Stimulated activated naive B cell treated with anti-CD40 and anti-IgM and Interleukin-4, amounts not matched to agents 10 μg/mL and 1 μg/mL and 100 μg/mL, for 72 hours (primary cell): ENCODE measurements around the gene LHPP.

Source experiments
- ATAC-seq, 2 donors: fragments of 150-1000 bp; cut with Tn5 transposase; replicated peaks; 2 replicates each; pipeline ENCODE4 v1.10.0; 2021; ENCODE audit warnings: moderate library complexity in 1 of 2
- DNase-seq: peaks from one replicate; pipeline ENCODE4 v3.0.0; 2021
- H3K27ac Mint-ChIP-seq: one replicate; pipeline ENCODE4 v1.8.0; 2022; ENCODE audit warnings: mild to moderate bottlenecking, mixed read lengths
- H3K27me3 Mint-ChIP-seq, 2 donors: one replicate each; pipeline ENCODE4 v1.8.0; 2022; ENCODE audit warnings: mixed read lengths in 2 of 2
- H3K36me3 Mint-ChIP-seq, 2 donors: one replicate each; pipeline ENCODE4 v1.8.0; 2022; ENCODE audit warnings: mixed read lengths in 2 of 2, mild to moderate bottlenecking in 1 of 2
- H3K4me1 Mint-ChIP-seq, 2 donors: one replicate each; pipeline ENCODE4 v1.8.0; 2022; ENCODE audit warnings: mixed read lengths in 2 of 2, mild to moderate bottlenecking in 1 of 2
- H3K4me3 Mint-ChIP-seq, 2 donors: one replicate each; pipeline ENCODE4 v1.8.0; 2022; ENCODE audit warnings: mild to moderate bottlenecking in 2 of 2, mixed read lengths in 2 of 2, moderate library complexity in 1 of 2
- H3K9me3 Mint-ChIP-seq, 2 donors: one replicate each; pipeline ENCODE4 v1.8.0; 2022; ENCODE audit warnings: mixed read lengths in 2 of 2, mild to moderate bottlenecking in 1 of 2

The LHPP gene

GRCh38 chr10:124509880-124510632 lies 48.4 kb downstream of the LHPP start:
- no peaks in the 10 kb centered on the region for H3K9me3 Mint-ChIP-seq
- DNase-seq (no peak), ATAC-seq (no peak)
- peaks cover 4 to 17% of the 10 kb centered on the region in 2 donors for H3K36me3 Mint-ChIP-seq
- no peaks in the 10 kb centered on the region for H3K4me1 Mint-ChIP-seq
- H3K4me3 Mint-ChIP-seq, result no peak overlapping the region
- no peak overlapping the region for H3K27ac Mint-ChIP-seq
- no peaks in the 10 kb centered on the region for H3K27me3 Mint-ChIP-seq

- Mint-ChIP-seq H3K27ac (no peak overlapping the region), H3K4me3 (no peak overlapping the region), H3K36me3 (peaks cover 4 to 17% of the 10 kb centered on the region in 2 donors), H3K9me3 (no peaks in the 10 kb centered on the region), H3K4me1 (no peaks in the 10 kb centered on the region), H3K27me3 (no peaks in the 10 kb centered on the region)
- no peak for DNase-seq
- no peak for ATAC-seq
Measured at GRCh38 chr10:124510759-124511158, 49.1 kb downstream of the LHPP start.

GRCh38 chr10:124511205-124512039 lies 49.8 kb downstream of the LHPP start:
- Mint-ChIP-seq H3K27me3 (no peaks in the 10 kb centered on the region), H3K27ac (no peak overlapping the region), H3K4me1 (no peaks in the 10 kb centered on the region), H3K36me3 (peaks cover 4 to 21% of the 10 kb centered on the region in 2 donors), H3K4me3 (no peak overlapping the region), H3K9me3 (no peaks in the 10 kb centered on the region)
- DNase-seq (no peak), ATAC-seq (no peak)

- no peak overlapping the region for H3K4me3 Mint-ChIP-seq
- H3K27me3 Mint-ChIP-seq, result no peaks in the 10 kb centered on the region
- ATAC-seq (no peak), DNase-seq (no peak)
- no peaks in the 10 kb centered on the region for H3K4me1 Mint-ChIP-seq
- H3K9me3 Mint-ChIP-seq, result no peaks in the 10 kb centered on the region
- no peak overlapping the region for H3K27ac Mint-ChIP-seq
- peaks cover 4 to 21% of the 10 kb centered on the region in 2 donors for H3K36me3 Mint-ChIP-seq
Measured at GRCh38 chr10:124512040-124512428, 50.4 kb downstream of the LHPP start.

GRCh38 chr10:124512600-124512999 lies 51.0 kb downstream of the LHPP start:
- DNase-seq (no peak), ATAC-seq (no peak)
- Mint-ChIP-seq H3K27ac (no peak overlapping the region), H3K9me3 (no peaks in the 10 kb centered on the region), H3K27me3 (no peaks in the 10 kb centered on the region), H3K4me1 (no peaks in the 10 kb centered on the region), H3K4me3 (no peak overlapping the region), H3K36me3 (peaks cover 4 to 21% of the 10 kb centered on the region in 2 donors)

- DNase-seq, result no peak
- H3K4me1 Mint-ChIP-seq, result no peaks in the 10 kb centered on the region
- no peak for ATAC-seq
- no peaks in the 10 kb centered on the region for H3K9me3 Mint-ChIP-seq
- no peaks in the 10 kb centered on the region for H3K27me3 Mint-ChIP-seq
- no peak overlapping the region for H3K27ac Mint-ChIP-seq
- H3K36me3 Mint-ChIP-seq, result peaks cover 8 to 13% of the 10 kb centered on the region in 2 donors
- H3K4me3 Mint-ChIP-seq, result no peak overlapping the region
Measured at GRCh38 chr10:124515244-124515970, 53.8 kb downstream of the LHPP start.

GRCh38 chr10:124516181-124516580 lies 54.6 kb downstream of the LHPP start:
- no peak for DNase-seq
- Mint-ChIP-seq H3K9me3 (no peaks in the 10 kb centered on the region), H3K27me3 (no peaks in the 10 kb centered on the region), H3K36me3 (peaks cover 9 to 12% of the 10 kb centered on the region in 2 donors), H3K27ac (no peak overlapping the region), H3K4me3 (no peak overlapping the region), H3K4me1 (no peaks in the 10 kb centered on the region)
- ATAC-seq, result no peak

- peaks cover 0 to 1% of the 10 kb centered on the region in 2 donors for H3K4me1 Mint-ChIP-seq
- H3K27me3 Mint-ChIP-seq, result no peaks in the 10 kb centered on the region
- DNase-seq (no peak), ATAC-seq (no peak)
- H3K36me3 Mint-ChIP-seq, result peaks cover 9% of the 10 kb centered on the region in 2 donors
- H3K27ac Mint-ChIP-seq, result no peak overlapping the region
- H3K9me3 Mint-ChIP-seq, result no peaks in the 10 kb centered on the region
- H3K4me3 Mint-ChIP-seq, result no peak overlapping the region
Measured at GRCh38 chr10:124516746-124517397, 55.2 kb downstream of the LHPP start.

GRCh38 chr10:124517461-124517860 lies 55.8 kb downstream of the LHPP start:
- H3K4me1 Mint-ChIP-seq, result peaks cover 0 to 2% of the 10 kb centered on the region in 2 donors
- peaks cover 7 to 9% of the 10 kb centered on the region in 2 donors for H3K36me3 Mint-ChIP-seq
- no peaks in the 10 kb centered on the region for H3K27me3 Mint-ChIP-seq
- DNase-seq, result no peak
- H3K27ac Mint-ChIP-seq, result no peak overlapping the region
- H3K4me3 Mint-ChIP-seq, result no peak overlapping the region
- H3K9me3 Mint-ChIP-seq, result no peaks in the 10 kb centered on the region
- ATAC-seq, result no peak

- Mint-ChIP-seq H3K9me3 (no peaks in the 10 kb centered on the region), H3K4me3 (no peak overlapping the region), H3K27me3 (no peaks in the 10 kb centered on the region), H3K4me1 (peaks cover 4 to 6% of the 10 kb centered on the region in 2 donors), H3K27ac (no peak overlapping the region), H3K36me3 (peaks cover 7 to 9% of the 10 kb centered on the region in 2 donors)
- no peak for DNase-seq
- no peak for ATAC-seq
Measured at GRCh38 chr10:124517931-124518330, 56.3 kb downstream of the LHPP start.

GRCh38 chr10:124518366-124518765 lies 56.7 kb downstream of the LHPP start:
- peaks cover 7 to 9% of the 10 kb centered on the region in 2 donors for H3K36me3 Mint-ChIP-seq
- no peak overlapping the region for H3K4me3 Mint-ChIP-seq
- no peak for DNase-seq
- H3K27ac Mint-ChIP-seq, result no peak overlapping the region
- H3K9me3 Mint-ChIP-seq, result no peaks in the 10 kb centered on the region
- no peak for ATAC-seq
- peaks cover 8 to 10% of the 10 kb centered on the region in 2 donors for H3K4me1 Mint-ChIP-seq
- H3K27me3 Mint-ChIP-seq, result no peaks in the 10 kb centered on the region

GRCh38 chr10:124520558-124521428 lies 59.2 kb downstream of the LHPP start:
- ATAC-seq, result no peak
- peak overlapping the region; percentile 73 for H3K27ac Mint-ChIP-seq
- H3K4me3 Mint-ChIP-seq, result no peak overlapping the region
- DNase-seq, result no peak
- peaks cover 17% of the 10 kb centered on the region in 2 donors for H3K4me1 Mint-ChIP-seq
- peaks cover 7 to 9% of the 10 kb centered on the region in 2 donors for H3K36me3 Mint-ChIP-seq
- no peaks in the 10 kb centered on the region for H3K27me3 Mint-ChIP-seq
- no peaks in the 10 kb centered on the region for H3K9me3 Mint-ChIP-seq

- Mint-ChIP-seq H3K27me3 (no peaks in the 10 kb centered on the region), H3K4me1 (peaks cover 17% of the 10 kb centered on the region in 2 donors), H3K27ac (no peak overlapping the region), H3K36me3 (peaks cover 3 to 9% of the 10 kb centered on the region in 2 donors), H3K4me3 (no peak overlapping the region), H3K9me3 (no peaks in the 10 kb centered on the region)
- ATAC-seq (no peak), DNase-seq (no peak)
Measured at GRCh38 chr10:124521429-124521871, 59.8 kb downstream of the LHPP start.
